HL-60/S4 treated with phorbol 12-myristate 13-acetate at 8.2 ng/mL for 4 days and 3 days (cell line): ENCODE data around the gene RALGAPA2.

Source experiments
- in situ Hi-C: fragments of 300-500 bp; cut with MboI; formaldehyde crosslinking; loops from 2 replicates; pipeline ENCODE4 v1.15.0; 2022; ENCODE audit warnings: low sequenced_read_pairs

The RALGAPA2 gene

DNA sequence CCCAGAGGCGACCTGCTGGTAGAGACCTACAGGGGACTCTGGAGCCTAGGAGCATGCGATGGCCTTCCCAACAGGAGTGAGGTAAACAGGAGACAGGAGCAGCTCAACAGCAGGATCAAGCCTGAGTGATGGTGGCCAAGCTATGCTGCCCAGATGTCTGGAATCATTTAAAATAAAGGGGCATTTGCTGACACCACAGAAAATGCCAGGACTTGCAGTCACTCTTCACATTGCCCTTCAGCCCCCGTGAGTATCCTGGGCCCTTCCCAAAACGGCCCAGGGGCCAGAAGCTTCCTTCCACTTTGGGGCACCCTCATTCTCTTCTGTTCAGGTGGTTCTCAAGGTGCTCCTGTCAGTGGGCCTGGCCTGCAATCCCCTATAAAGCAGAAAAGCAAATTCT lies 321.3 kb downstream of the RALGAPA2 start:
- in situ Hi-C loops = no loop called here

DNA sequence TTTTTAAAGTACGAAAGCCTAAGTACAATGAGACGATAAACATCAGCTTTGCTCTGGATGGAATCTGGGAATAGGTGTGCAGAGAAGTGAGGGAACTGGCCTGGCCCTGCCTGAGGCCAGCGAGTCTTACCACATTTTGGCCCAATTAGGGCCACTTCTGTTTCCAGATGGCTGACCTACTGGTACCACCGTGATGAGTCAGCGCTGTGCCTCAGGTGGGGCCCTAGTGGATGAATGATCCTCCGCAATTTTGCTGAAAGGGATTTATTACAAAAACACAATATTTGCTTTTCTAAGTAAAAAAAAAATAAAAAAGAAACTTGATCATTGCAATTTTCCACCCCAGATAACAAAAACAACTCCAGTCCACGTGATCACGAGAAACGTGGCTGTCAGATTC lies 322.1 kb downstream of the RALGAPA2 start:
- in situ Hi-C loops = no loop called here

DNA sequence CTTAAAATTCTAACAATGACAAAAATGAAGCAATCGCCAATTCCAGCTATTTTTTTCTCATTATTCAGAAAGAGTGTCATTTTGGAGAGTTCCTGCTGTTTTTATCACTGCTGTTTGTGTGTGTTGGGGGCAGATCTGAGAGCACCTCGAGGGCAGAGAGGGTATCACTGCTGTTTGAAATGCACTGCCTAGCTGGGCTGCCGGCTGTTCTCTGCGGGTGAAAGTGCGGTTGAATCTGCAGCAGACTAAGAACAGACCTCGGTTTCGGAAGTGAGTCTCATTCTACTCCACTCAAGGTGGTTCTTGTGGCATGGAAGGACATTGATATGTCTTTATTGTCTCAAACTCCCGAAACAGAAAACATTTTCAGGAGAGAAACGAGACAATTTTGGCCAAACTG lies 326.3 kb downstream of the RALGAPA2 start:
- in situ Hi-C loops = no loop called here

DNA sequence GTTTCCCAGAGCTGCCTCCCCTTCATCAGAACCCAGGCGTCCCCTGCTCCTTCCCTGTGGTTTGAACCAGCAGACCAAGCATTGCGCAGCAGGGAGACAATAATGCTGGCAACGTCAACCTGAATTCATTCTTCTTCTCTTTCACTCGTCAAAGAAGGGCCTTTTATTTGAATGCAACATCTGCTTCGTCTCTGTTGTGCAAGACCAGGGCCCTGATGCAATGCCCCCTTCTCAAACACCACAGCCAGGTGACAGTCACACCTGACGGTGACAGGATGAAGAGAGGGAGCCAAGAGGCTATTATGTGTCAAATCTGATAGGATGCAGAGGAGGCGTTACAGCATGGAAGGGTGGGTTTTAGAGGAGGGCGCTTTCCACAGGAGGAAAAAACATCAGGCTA lies 336.6 kb downstream of the RALGAPA2 start:
- in situ Hi-C loops = no loop called here

DNA sequence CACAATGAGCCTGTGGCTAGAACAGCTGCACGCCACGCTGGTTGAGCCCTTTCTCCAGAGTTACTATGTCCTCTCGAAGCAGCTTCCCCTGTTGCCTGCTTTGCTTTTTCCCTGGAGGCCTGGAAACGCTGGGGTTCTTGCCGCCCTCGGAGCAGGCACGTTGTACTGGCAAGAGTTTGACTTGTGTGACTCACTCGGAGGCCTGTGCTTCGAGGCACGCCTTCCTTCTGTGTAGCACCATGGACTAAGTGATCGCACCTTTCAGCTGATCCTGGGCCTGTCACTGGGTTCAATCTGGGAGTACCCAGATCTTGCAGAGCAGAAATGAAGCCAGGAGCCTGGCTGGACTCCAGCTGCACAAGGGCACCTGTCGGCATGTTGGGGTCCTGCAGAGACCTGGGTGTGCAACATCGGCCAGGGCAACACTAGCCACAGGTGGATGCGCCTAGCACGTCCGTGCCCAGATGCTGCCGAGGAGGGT lies 339.3 kb downstream of the RALGAPA2 start:
- in situ Hi-C loops = no loop called here

DNA sequence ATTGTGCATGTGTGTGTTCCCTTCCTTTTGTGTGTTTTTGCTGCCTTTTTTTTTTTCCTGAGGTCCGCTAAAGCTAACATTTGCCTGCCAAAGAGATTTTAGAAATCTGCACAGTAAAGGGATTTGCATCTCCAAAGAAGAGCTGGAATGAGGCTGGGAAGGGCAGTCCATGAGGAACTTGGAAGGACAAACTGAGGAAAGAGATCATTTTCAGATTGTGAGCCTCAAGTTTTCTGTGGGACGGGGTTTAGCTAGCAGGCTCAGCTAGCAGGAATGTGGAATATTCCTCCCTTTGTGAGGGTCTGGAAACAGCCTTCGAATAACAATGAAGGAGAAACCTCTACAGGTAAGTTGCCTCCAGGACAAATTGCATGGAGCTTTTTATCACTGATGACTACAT lies 340.8 kb downstream of the RALGAPA2 start:
- in situ Hi-C loops = no loop called here

DNA sequence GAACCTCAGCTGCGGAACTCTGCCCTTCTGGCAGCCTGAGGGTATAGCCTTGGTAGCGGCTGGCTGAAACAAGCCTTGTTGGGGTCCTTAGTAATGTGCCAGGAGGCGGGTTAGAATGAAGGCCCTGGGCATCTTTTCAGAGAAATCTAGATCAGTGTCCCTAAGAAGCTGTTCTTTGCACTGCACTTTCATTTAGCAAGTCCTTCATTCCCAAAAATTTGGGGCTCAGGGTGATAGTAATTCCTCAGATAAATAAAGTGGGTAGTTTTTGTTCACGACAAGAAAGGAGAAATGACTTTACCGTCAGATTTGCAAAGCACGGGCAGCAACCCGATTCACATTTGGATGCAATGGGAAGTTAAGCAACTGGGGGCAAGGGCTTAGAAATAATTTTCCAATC lies 341.4 kb downstream of the RALGAPA2 start:
- in situ Hi-C loops = no loop called here

DNA sequence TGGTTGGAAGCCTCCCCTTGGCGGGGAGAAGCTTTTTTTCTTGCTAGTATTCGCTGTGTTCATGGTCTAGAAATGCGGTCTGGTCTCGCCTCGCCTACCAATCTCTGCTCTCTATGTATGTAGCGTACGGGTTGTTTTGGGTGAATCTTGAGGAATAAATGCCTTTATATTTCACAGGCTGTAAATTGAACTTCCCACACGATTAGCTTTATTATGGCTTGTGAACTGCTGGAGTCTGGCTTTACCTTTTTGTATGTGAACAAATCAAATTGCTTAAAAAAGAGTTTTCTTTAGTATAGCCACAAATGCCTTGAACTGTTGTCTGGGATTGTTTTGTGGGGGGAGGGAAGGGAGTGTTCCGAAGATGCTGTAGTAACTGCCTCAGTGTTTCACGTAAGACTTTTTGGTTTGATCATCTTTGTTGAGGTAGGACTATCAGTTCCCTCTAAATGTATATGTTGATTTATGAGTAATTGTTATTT lies 342.3 kb downstream of the RALGAPA2 start:
- in situ Hi-C loops = no loop called here

DNA sequence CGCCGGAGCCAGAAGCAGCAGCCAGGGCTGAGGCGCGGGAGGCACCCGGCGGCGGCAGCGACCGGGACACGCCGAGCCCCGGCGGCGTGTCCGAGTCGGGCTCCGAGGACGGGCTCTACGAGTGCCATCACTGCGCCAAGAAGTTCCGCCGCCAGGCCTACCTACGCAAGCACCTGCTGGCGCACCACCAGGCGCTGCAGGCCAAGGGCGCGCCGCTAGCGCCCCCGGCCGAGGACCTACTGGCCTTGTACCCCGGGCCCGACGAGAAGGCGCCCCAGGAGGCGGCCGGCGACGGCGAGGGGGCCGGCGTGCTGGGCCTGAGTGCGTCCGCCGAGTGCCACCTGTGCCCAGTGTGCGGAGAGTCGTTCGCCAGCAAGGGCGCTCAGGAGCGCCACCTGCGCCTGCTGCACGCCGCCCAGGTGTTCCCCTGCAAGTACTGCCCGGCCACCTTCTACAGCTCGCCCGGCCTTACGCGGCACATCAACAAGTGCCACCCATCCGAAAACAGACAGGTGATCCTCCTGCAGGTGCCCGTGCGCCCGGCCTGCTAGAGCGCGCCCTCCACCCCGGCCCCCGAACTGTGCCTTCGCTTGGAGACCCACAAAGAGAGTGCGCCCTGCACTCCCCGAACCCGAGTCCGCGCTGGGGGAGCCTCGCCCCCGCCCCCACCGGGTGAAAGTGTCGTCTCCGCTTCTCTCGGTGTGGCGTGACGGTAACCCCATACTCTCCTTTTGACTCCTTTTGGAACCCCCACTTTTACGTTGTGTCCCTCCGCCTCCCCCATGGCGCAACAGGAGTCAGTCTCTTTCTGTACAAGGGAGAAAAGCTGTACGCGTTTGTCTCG lies 343.0 kb downstream of the RALGAPA2 start:
- in situ Hi-C loops = no loop called here

DNA sequence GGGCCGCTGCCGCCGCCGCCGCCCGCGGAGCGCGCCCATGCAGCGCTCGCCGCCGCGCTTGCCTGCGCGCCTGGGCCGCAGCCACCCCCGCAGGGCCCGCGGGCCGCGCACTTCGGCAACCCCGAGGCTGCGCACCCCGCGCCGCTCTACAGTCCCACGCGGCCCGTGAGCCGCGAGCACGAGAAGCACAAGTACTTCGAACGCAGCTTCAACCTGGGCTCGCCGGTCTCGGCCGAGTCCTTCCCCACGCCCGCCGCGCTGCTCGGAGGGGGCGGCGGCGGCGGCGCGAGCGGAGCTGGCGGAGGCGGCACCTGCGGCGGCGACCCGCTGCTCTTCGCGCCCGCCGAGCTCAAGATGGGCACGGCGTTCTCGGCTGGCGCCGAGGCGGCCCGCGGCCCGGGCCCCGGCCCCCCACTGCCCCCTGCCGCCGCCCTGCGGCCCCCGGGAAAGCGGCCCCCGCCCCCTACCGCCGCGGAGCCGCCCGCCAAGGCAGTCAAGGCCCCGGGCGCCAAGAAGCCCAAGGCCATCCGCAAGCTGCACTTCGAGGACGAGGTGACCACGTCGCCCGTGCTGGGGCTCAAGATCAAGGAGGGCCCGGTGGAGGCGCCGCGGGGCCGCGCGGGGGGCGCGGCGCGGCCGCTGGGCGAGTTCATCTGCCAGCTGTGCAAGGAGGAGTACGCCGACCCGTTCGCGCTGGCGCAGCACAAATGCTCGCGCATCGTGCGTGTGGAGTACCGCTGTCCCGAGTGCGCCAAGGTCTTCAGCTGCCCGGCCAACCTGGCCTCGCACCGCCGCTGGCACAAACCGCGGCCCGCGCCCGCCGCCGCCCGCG lies 343.8 kb downstream of the RALGAPA2 start:
- in situ Hi-C loops = no loop called here

DNA sequence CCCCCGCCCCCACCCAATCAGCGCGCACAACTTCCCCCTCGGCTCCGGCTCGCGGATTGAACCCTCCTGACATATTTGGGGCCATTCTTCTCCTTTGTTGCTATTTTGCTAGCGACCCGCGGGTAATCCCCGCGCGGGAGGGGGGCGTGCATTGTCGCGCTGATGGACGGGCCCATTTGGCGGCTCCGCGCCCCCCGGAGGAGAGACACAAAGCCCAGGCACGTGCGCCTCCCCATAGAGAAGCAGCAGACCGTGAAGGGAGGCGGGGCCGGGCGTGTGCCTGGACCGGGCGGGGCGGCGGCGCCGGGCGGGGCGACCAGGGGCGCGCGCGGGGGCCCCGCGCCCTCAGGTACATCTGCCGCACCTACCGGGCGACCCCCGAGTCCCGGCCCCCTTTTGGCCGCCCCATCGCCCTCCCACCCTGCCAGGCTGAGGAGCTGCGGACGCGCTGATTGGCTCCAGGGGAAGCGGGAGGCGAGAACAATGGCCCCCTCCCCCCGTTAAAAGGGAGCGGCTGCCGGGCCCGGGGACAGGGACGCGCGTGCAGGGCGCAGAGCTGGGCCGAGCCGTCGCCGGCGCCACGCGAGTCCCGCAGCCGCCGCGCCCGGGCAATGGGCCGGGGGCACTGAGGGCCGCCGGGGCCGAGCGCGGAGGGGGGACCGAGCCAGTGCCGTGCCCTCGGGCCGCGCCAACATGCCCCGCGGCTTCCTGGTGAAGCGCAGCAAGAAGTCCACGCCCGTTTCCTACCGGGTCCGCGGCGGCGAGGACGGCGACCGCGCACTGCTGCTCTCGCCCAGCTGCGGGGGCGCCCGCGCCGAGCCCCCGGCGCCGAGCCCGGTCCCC lies 344.6 kb downstream of the RALGAPA2 start, which contains the start of gene INSM1:
Gene INSM1 (plus strand): TSS at position 530 of the 843 bp plus-strand sequence. CDS start 164 bp downstream, at position 694.
- in situ Hi-C loops = no loop called here

DNA sequence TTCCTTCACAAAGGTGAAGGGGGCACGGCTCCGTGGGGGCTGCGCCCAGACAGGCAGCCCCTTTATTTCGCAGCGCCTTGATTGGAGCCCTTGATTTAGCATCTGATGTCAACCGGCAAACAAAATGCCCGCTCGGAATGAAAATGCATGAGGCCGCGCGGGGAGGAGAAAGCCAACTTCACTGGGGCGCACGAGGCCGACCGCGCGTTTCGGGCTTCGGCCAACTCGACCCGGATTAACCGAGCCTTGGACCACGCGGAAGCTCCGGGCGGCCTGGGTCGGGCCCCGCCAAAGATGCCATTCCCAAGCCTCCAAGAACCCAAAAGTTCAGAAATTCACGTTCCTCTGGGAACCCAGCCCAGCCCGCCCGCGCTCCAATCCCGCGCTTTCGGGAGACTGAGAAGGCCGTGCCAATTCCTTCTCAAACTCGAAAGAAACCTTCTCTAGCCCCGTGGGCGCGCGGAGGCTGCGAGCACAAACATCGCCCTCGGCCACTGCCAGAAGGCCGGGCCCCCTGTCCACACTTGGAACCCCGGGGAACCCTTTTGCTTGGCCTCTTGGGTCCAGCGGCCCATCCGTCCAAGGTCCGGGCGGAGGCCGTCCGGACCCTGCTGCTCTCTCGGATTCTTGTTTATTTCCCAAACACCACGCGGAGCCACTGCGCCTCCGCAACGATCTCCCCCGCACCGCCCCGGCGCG lies 345.4 kb downstream of the RALGAPA2 start:
- in situ Hi-C loops = no loop called here

DNA sequence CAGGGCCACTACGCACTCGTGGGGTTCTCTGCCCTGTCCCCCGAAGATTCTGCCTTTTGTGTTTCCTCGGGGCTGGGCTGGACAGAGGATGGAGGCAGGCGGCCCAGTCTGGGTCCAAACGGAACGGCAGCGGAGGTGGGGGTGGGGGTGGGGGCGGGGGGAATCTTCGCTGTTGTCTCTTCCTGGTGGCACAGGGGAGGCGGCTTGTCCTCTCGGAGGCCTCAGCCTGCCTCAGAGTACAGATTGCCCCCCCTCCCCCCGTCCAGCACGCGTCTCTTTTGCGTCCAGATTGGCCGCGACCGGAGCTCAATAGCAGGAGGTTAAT lies 345.9 kb downstream of the RALGAPA2 start:
- in situ Hi-C loops = no loop called here

DNA sequence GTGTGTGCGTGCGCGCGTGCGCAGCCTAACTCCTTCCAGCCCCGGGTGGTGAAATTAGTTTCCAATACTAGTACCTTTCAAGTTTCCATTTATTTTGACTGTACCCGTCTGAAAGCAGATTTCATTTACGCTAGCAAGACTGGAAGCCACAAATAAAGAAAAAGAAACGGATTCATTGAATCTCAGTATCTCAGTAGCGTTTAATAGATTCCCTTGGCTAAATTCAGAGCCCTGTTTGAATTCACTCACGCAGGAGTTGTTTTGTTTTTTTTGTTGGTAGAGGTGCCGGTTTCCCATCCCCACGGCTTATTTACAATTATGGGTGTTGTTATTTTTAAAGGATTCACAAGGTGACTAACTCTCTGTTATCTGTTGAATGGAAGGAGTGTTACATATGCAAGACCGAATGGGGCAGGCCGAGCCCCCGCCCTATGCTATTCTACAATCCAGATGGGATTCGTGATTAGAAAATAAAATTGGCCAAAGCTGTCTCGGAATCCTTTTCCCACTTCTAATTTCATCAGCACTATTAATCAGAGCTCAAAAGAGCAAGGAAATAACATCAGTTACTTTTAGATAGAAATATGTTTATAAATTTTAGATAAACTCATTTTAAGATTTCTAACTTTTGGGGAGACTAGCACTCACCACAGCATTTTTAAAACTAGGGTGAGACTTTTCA lies 346.8 kb downstream of the RALGAPA2 start:
- in situ Hi-C loops = no loop called here

DNA sequence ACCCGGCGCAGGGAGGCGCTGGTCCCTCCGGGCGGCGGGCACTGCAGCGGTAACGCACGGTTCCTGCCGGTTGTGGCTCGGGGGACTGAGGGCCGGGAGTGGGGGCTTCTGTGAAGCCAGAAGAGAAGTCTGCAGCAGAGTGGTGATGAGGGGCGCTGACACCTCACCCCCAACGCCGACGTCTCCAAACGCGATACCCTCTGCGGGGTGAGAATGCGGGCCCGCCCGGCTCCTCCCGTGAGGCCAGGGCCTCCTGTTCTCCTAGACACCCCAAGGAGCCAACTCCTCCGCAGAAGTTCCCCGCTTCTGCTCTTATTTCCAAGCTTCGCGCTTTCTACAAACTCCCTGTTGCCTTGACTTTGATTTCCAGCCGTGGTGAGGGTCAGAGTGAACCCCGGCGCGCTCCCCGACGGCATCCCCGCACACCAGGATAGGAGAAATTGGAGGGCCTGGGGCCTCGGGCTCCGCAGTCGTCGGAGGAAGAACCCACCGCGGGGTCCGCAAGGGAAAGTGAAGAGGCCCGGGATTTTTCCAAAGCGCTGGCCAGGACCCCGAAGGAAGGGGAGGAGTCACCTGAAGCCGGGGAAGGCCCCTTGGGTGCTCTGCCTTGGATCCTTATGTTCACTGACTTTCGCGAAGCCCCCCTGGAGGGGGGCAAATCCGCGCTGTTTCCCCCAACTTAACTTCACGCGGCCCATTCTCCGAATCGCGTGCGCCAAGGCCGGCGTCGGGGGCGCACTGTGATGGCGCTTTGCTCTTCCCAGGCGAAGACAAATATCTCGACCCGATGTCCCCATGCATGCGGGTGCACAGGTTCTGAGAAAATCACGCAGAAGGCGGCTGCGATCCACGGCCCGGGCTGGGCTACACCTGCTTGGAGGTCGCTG lies 347.6 kb downstream of the RALGAPA2 start:
- in situ Hi-C loops = no loop called here

DNA sequence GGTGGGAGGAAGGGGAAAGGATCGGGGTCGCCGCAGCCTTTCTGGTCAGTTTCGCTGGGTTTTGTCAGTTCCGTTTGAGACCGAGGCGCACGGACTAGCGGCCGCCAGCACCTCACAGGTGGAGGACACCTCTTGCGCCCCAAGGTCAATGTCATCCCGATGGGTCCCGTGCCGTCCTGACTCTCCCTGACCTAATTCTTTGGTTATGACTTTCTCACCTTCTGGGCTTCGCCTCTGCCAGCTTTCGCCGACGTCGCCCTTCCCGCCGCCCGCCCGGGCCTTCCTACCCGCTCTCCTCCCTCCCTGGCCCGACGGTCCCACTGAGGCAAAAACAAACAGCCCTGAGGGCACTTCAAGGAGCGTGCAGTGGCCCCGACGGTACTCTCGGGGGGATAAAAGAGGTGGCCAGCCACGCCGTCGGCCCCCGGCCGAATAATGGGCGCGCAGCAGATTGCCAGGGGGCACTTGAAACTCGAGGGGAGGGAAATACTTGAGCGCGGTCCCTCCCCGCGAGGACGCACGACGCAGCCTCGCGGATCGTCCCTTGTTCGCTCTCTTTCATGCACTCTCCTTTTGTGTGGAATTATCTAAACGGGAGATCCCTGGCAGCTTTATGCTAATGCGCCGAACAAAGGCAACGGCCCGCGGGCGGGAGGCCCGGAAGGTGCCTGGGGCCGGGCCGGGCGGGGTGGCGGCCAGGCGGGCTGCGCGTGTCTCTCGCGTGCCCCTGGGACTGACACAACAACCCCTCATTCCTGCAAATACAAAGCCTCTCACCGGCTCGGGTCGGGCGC lies 348.4 kb downstream of the RALGAPA2 start:
- in situ Hi-C loops = no loop called here

DNA sequence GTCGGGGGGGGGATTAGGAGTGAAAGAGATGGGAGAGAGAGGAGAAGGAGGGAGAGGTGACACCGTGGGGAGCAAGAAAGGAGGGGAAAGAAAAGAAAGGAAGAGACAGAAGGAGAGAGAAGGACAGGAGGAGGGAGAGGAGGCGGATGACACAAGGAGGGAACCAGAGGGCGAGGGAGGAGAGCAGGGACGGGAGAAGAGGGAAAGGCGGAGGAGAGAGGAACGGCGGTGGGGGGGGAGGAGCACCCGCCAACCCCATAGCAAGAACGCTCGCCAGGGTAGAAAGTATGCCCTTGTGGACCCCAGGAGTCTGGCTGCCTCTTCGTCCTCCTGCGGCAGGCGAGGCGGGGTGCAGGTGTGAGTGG lies 349.0 kb downstream of the RALGAPA2 start:
- in situ Hi-C loops = no loop called here
